Measurements from ENCODE around the gene SYNPR.
A peak's percentile ranks its signal among the peaks of the same experiment; 100 is the strongest.

SYNPR gene

DNA sequence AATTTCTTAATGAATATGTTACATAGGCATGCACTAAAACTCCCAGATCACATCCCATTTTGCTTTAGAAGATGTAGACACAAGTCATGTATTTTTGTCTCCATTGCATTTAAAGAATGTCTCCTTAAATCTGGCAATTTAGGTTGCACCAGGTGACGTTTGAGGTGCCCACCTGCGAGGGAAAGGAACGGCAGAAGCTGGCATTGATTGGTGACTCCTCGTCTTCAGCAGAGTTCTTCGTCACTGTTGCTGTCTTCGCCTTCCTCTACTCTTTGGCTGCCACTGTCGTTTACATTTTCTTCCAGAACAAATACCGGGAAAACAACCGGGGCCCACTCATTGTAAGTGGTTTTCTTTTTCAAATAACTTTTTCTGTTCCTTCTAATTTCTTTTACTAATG, 278.3 kb downstream of the SYNPR start:
- no peaks in the 10 kb centered on the region for H3K27me3 ChIP-seq (replicated peaks; ENCODE audit: insufficient read depth, low read length)
- H3K36me3 ChIP-seq (replicated peaks; ENCODE audit: insufficient read depth, low read length), result no peaks in the 10 kb centered on the region
- no peaks in the 10 kb centered on the region for H3K79me2 ChIP-seq (ENCODE audit: low read length)
- no peaks in the 10 kb centered on the region for H3F3A ChIP-seq (ENCODE audit: insufficient read depth, low read length)
- no peaks in the 10 kb centered on the region for H3K4me1 ChIP-seq (ENCODE audit: low read length)
- no peaks in the 10 kb centered on the region for H3K9me3 ChIP-seq (replicated peaks; ENCODE audit: insufficient read depth, low read length)
- H3K4me3 ChIP-seq (ENCODE audit: low read length), result no peak overlapping the region
- no peak for TF ChIP-seq CTCF (IDR thresholded peaks at IDR 0.05; ENCODE audit: low read length)
- no peak for TF ChIP-seq EZH2phosphoT487 (IDR thresholded peaks at IDR 0.05; ENCODE audit: low read length)
- H3K27ac ChIP-seq (ENCODE audit: low read length), result no peak overlapping the region
- H3K9ac ChIP-seq (ENCODE audit: low read length), result no peak overlapping the region
- no peaks in the 10 kb centered on the region for H4K20me1 ChIP-seq (ENCODE audit: insufficient read depth, low read length)
- H3K9me2 ChIP-seq (replicated peaks; ENCODE audit: insufficient read depth, low read length), result no peaks in the 10 kb centered on the region
- H2AFZ ChIP-seq (ENCODE audit: low read length), result no peak overlapping the region
- H3K4me2 ChIP-seq (ENCODE audit: low read depth, low read length), result no peak overlapping the region
- DNase-seq, result no peak

DNA sequence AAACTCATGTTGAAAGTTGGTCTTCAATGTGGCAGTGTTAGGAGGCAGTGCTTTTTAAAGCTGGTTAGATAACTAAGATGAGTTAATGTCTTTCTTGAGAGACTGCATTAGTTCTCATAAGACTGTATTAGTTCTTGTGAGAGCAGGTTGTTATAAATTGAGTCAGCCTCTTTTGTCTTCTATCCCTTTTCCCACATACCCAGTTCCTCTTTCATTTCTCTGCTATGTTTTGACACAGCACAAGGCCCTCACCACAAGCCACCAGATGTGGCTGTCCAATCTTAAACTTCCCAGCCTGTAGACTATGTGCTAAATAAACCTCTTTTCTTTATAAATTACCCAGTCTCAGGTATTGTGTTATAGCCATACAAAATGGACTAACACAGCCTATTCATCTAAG, 279.8 kb downstream of the SYNPR start:
- DNase-seq, result peak; percentile 25
- no peak for TF ChIP-seq EZH2phosphoT487 (IDR thresholded peaks at IDR 0.05; ENCODE audit: low read length)
- no peak overlapping the region for H3K9ac ChIP-seq (ENCODE audit: low read length)
- no peaks in the 10 kb centered on the region for H3K27me3 ChIP-seq (replicated peaks; ENCODE audit: insufficient read depth, low read length)
- H3K27ac ChIP-seq (ENCODE audit: low read length), result no peak overlapping the region
- H3K9me2 ChIP-seq (replicated peaks; ENCODE audit: insufficient read depth, low read length), result no peaks in the 10 kb centered on the region
- H3K4me1 ChIP-seq (ENCODE audit: low read length), result no peaks in the 10 kb centered on the region
- H4K20me1 ChIP-seq (ENCODE audit: insufficient read depth, low read length), result no peaks in the 10 kb centered on the region
- no peaks in the 10 kb centered on the region for H3K9me3 ChIP-seq (replicated peaks; ENCODE audit: insufficient read depth, low read length)
- H3K4me2 ChIP-seq (ENCODE audit: low read depth, low read length), result no peak overlapping the region
- no peaks in the 10 kb centered on the region for H3K79me2 ChIP-seq (ENCODE audit: low read length)
- no peak overlapping the region for H3K4me3 ChIP-seq (ENCODE audit: low read length)
- no peak overlapping the region for H2AFZ ChIP-seq (ENCODE audit: low read length)
- H3K36me3 ChIP-seq (replicated peaks; ENCODE audit: insufficient read depth, low read length), result no peaks in the 10 kb centered on the region
- no peaks in the 10 kb centered on the region for H3F3A ChIP-seq (ENCODE audit: insufficient read depth, low read length)

DNA sequence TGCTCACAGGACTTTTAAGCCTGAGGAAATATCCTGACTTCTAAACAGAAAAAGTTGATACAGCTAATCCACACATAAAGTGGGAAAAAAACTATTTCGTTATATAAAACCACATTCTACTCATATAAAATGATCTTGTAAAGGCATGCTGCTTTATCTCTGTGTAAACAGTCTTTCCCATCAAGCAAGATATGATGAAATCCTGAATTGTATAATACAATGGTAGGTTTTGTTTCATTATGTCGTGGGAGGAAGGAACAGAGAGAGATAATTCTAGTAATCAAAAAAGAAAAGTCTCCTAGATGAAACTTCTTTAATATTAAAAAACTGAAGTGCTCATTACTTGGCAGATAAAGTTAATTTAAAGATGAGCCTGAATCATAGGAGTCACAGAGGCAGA, 281.8 kb downstream of the SYNPR start:
- H3F3A ChIP-seq (ENCODE audit: insufficient read depth, low read length), result no peaks in the 10 kb centered on the region
- no peaks in the 10 kb centered on the region for H3K9me3 ChIP-seq (replicated peaks; ENCODE audit: insufficient read depth, low read length)
- H4K20me1 ChIP-seq (ENCODE audit: insufficient read depth, low read length), result no peaks in the 10 kb centered on the region
- TF ChIP-seq CTCF (IDR thresholded peaks at IDR 0.05; ENCODE audit: low read length) (no peak), EZH2 (optimal IDR thresholded peaks at IDR 0.05; ENCODE audit: low read depth, low read length) (no peak), EZH2phosphoT487 (IDR thresholded peaks at IDR 0.05; ENCODE audit: low read length) (no peak)
- no peak overlapping the region for H2AFZ ChIP-seq (ENCODE audit: low read length)
- no peaks in the 10 kb centered on the region for H3K9me2 ChIP-seq (replicated peaks; ENCODE audit: insufficient read depth, low read length)
- DNase-seq, result no peak
- no peaks in the 10 kb centered on the region for H3K27me3 ChIP-seq (replicated peaks; ENCODE audit: insufficient read depth, low read length)
- no peaks in the 10 kb centered on the region for H3K79me2 ChIP-seq (ENCODE audit: low read length)
- no peak overlapping the region for H3K27ac ChIP-seq (ENCODE audit: low read length)
- H3K4me1 ChIP-seq (ENCODE audit: low read length), result no peaks in the 10 kb centered on the region
- H3K4me2 ChIP-seq (ENCODE audit: low read depth, low read length), result no peak overlapping the region
- H3K36me3 ChIP-seq (replicated peaks; ENCODE audit: insufficient read depth, low read length), result no peaks in the 10 kb centered on the region
- no peak overlapping the region for H3K4me3 ChIP-seq (ENCODE audit: low read length)
- H3K9ac ChIP-seq (ENCODE audit: low read length), result no peak overlapping the region

- TF ChIP-seq EZH2 (optimal IDR thresholded peaks at IDR 0.05; ENCODE audit: low read depth, low read length), result no peak
- Histone ChIP-seq H3K79me2 (ENCODE audit: low read length) (no peaks in the 10 kb centered on the region), H3K27ac (ENCODE audit: low read length) (no peak overlapping the region), H3K9ac (ENCODE audit: low read length) (no peak overlapping the region), H3K4me3 (ENCODE audit: low read length) (no peak overlapping the region), H3K4me1 (ENCODE audit: low read length) (no peaks in the 10 kb centered on the region), H3K27me3 (replicated peaks; ENCODE audit: insufficient read depth, low read length) (no peaks in the 10 kb centered on the region), H3K4me2 (ENCODE audit: low read depth, low read length) (no peak overlapping the region), H3F3A (ENCODE audit: insufficient read depth, low read length) (no peaks in the 10 kb centered on the region), H3K9me2 (replicated peaks; ENCODE audit: insufficient read depth, low read length) (no peaks in the 10 kb centered on the region), H2AFZ (ENCODE audit: low read length) (no peak overlapping the region), H3K9me3 (replicated peaks; ENCODE audit: insufficient read depth, low read length) (no peaks in the 10 kb centered on the region), H4K20me1 (ENCODE audit: insufficient read depth, low read length) (no peaks in the 10 kb centered on the region), H3K36me3 (replicated peaks; ENCODE audit: insufficient read depth, low read length) (no peaks in the 10 kb centered on the region)
- no peak for DNase-seq
Measured at GRCh38 chr3:63561879-63562278, 283.8 kb downstream of the SYNPR start.

All from MM.1S (cell line).